ENCODE data around the gene PHYHIPL. TPM values are rescaled to one million over a fixed set of nuclear protein-coding genes. Genes with fewer than 3 reads are reported as not detected.
A peak's percentile ranks its signal among the peaks of the same experiment; 100 is the strongest.

PHYHIPL gene
- total RNA-seq, 4 donors from 2014 or later, result 0.39 to 1.7 (median 1.0) TPM

DNA sequence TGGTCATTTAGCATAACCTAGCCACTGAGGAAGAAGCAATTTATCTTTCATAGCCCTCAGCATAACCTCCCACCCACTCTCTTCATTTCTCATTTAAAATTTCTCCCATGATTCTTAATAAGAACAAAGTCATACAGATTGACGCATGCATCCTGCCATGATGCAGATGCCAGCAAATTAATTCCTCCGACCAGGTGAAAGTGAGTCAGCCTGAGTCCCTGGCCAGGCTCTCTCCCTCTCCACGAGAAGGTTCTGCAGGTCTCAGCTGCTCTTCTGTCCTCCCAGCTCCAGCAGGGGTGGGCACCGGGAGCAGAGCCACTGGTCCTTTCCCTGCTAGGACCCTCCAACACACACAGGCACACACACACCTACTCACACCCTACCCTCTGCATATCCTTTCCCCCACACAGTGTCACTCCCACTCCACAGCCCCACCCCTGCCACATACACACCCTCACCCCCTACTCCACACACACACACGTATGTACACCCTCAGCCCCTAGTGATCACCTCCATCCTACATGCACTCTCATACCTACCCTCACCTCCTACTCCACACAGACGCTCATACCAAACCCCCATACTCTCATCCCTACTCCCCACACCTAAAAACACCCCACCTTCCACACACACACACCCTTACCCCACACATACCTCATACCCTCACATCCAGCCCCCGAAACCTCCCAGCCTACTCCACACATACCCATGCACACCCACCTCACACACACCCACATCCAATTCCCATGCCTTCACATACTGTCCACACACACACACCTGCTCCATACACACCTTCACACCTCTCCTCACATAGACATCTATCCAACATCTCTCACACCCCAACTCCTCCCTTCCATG lies 107.9 kb downstream of the PHYHIPL start:
- WGBS, 2 donors (ENCODE audit: low coverage in 1 of 2), result 53 to 70% methylated on average over 6 to 7 of the region's 7 CpGs
- no peaks in the 10 kb centered on the region for H3K27me3 ChIP-seq
- no peaks in the 10 kb centered on the region for H3K9me3 ChIP-seq
- H3K4me1 ChIP-seq, result peaks cover 9 to 80% (median 18%) of the 10 kb centered on the region in 3 donors
- TF ChIP-seq POLR2AphosphoS5 (IDR thresholded peaks at IDR 0.05) (no peak), EP300 (IDR thresholded peaks at IDR 0.05) (no peak), POLR2A (IDR thresholded peaks at IDR 0.05) (no peak)
- TF ChIP-seq, protein P1, sequence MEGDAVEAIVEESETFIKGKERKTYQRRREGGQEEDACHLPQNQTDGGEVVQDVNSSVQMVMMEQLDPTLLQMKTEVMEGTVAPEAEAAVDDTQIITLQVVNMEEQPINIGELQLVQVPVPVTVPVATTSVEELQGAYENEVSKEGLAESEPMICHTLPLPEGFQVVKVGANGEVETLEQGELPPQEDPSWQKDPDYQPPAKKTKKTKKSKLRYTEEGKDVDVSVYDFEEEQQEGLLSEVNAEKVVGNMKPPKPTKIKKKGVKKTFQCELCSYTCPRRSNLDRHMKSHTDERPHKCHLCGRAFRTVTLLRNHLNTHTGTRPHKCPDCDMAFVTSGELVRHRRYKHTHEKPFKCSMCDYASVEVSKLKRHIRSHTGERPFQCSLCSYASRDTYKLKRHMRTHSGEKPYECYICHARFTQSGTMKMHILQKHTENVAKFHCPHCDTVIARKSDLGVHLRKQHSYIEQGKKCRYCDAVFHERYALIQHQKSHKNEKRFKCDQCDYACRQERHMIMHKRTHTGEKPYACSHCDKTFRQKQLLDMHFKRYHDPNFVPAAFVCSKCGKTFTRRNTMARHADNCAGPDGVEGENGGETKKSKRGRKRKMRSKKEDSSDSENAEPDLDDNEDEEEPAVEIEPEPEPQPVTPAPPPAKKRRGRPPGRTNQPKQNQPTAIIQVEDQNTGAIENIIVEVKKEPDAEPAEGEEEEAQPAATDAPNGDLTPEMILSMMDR (IDR thresholded peaks at IDR 0.05), result no peak
- H3K36me3 ChIP-seq, result peaks cover 0 to 22% of the 10 kb centered on the region in 2 donors
- no peak overlapping the region for H3K4me3 ChIP-seq
- ATAC-seq, result no peak
- peak overlapping the region in 3 of 4 donors; percentile 6 to 58 (median 23) for H3K27ac ChIP-seq

DNA sequence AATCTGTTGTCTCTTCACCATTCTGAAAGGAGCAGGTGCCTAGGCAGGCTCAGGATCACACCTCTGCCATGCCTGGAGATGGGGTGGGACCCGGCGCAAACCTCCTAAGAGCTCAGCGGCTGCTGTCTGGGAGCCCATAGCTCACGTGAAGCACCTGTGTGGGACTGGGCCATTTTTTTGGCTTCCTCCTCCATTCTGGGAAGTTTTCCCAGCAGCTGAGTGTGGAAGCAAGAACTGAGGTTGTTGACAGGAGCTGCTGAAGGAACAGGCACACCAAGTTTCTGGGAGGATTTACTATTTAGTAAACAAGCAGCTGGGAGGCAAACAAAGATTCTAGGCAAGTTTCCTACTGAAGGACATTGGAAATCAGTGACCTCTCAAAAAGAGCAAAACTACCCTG lies 108.6 kb downstream of the PHYHIPL start:
- Histone ChIP-seq H3K27me3 (no peaks in the 10 kb centered on the region), H3K36me3 (peaks cover 0 to 23% of the 10 kb centered on the region in 2 donors), H3K4me1 (peaks cover 5 to 73% (median 18%) of the 10 kb centered on the region in 3 donors), H3K4me3 (no peak overlapping the region), H3K27ac (peak overlapping the region in 1 of 4 donors; percentile 58), H3K9me3 (no peaks in the 10 kb centered on the region)
- WGBS, 2 donors (ENCODE audit: low coverage in 1 of 2), result 82% methylated on average over 4 of the region's 4 CpGs; no CpG with 5 or more reads in 1 of the 2 donors
- no peak for TF ChIP-seq POLR2A (IDR thresholded peaks at IDR 0.05)
- TF ChIP-seq, protein P1 (IDR thresholded peaks at IDR 0.05), result no peak
- TF ChIP-seq EP300 (IDR thresholded peaks at IDR 0.05), result no peak
- no peak for TF ChIP-seq POLR2AphosphoS5 (IDR thresholded peaks at IDR 0.05)
- no peak for ATAC-seq

- 90 to 95% methylated on average over 2 to 4 of the region's 4 CpGs for WGBS, 2 donors (ENCODE audit: low coverage in 1 of 2)
- Histone ChIP-seq H3K9me3 (no peaks in the 10 kb centered on the region), H3K4me1 (peaks cover 5 to 70% (median 18%) of the 10 kb centered on the region in 3 donors), H3K4me3 (no peak overlapping the region), H3K36me3 (peaks cover 0 to 23% of the 10 kb centered on the region in 2 donors), H3K27me3 (no peaks in the 10 kb centered on the region), H3K27ac (peak overlapping the region in 1 of 4 donors; percentile 58)
- TF ChIP-seq POLR2A (IDR thresholded peaks at IDR 0.05) (no peak), EP300 (IDR thresholded peaks at IDR 0.05) (no peak), POLR2AphosphoS5 (IDR thresholded peaks at IDR 0.05) (no peak)
- TF ChIP-seq, protein P1 (IDR thresholded peaks at IDR 0.05), result no peak
- no peak for ATAC-seq
Measured at GRCh38 chr10:59285848-59286247, 109.4 kb downstream of the PHYHIPL start.

- no peak for ATAC-seq
- Histone ChIP-seq H3K27ac (no peak overlapping the region), H3K4me1 (peaks cover 5 to 59% (median 18%) of the 10 kb centered on the region in 3 donors), H3K9me3 (no peaks in the 10 kb centered on the region), H3K27me3 (no peaks in the 10 kb centered on the region), H3K36me3 (peaks cover 0 to 13% of the 10 kb centered on the region in 2 donors), H3K4me3 (no peak overlapping the region)
- 86 to 90% methylated on average over 1 to 2 of the region's 3 CpGs for WGBS, 2 donors (ENCODE audit: low coverage in 1 of 2)
- TF ChIP-seq POLR2AphosphoS5 (IDR thresholded peaks at IDR 0.05), result no peak
- TF ChIP-seq, protein P1 (IDR thresholded peaks at IDR 0.05), result no peak
- TF ChIP-seq POLR2A (IDR thresholded peaks at IDR 0.05), result no peak
- no peak for TF ChIP-seq EP300 (IDR thresholded peaks at IDR 0.05)
Measured at GRCh38 chr10:59287587-59288255, 111.3 kb downstream of the PHYHIPL start.

Data from gastroesophageal sphincter (tissue), 4 donors.